GM13977 (cell line): ENCODE results near the gene B4GALNT1.
A peak's percentile ranks its signal among the peaks of the same experiment; 100 is the strongest.

Experiments used
- DNase-seq: peaks from one replicate; pipeline ENCODE4 v3.0.0; 2012; ENCODE audit warnings: low spot score
- CTCF ChIP-seq: IDR thresholded peaks from 2 replicates; pipeline ENCODE4 v1.5.1; 2012; ENCODE audit warnings: mild to moderate bottlenecking, control low read depth; ENCODE audit not compliant: insufficient read depth; ENCODE audit errors: extremely low read depth, missing control alignments
- in situ Hi-C: fragments of 300-500 bp; cut with MboI; formaldehyde crosslinking; loops from one replicate; pipeline ENCODE4 v1.12.0; 2022; ENCODE audit warnings: low sequenced_read_pairs, low pct_unique_long_range_greater_than_20kb, mixed read lengths, inconsistent platforms; ENCODE audit not compliant: unreplicated experiment

Gene B4GALNT1

GRCh38 chr12:57604992-57605810, 27.8 kb downstream of the B4GALNT1 start:
- DNase-seq = no peak
- TF ChIP-seq CTCF = no peak
- in situ Hi-C loops = no loop called here

GRCh38 chr12:57604454-57604991, 28.5 kb downstream of the B4GALNT1 start, which contains the start of gene DTX3:
Gene DTX3 (plus strand): TSS chr12:57604824. CDS start chr12:57606518, 1,694 bp downstream.
- in situ Hi-C loops = no loop called here
- peak; percentile 81 for DNase-seq
- TF ChIP-seq CTCF = peak; percentile 4

GRCh38 chr12:57603815-57604453, 29.1 kb downstream of the B4GALNT1 start:
- TF ChIP-seq CTCF = no peak
- no peak for DNase-seq
- in situ Hi-C loops = no loop called here

- in situ Hi-C loops = no loop called here
- no peak for TF ChIP-seq CTCF
- no peak for DNase-seq
Measured at GRCh38 chr12:57603324-57603723, 29.7 kb downstream of the B4GALNT1 start.

- in situ Hi-C loops = no loop called here
- TF ChIP-seq CTCF = no peak
- no peak for DNase-seq
Measured at GRCh38 chr12:57602544-57602943, 30.5 kb downstream of the B4GALNT1 start.

- in situ Hi-C loops = no loop called here
- TF ChIP-seq CTCF = no peak
- no peak for DNase-seq
Measured at GRCh38 chr12:57600395-57600794, 32.6 kb downstream of the B4GALNT1 start.
